ELF-1 (cell line): ENCODE data around the gene HECW1.
"Not testable (repeated sequence)": the region's sequence is repeated elsewhere in the genome, so short reads cannot be mapped to it uniquely, and the experiment has no call there.

Source experiments
- DNase-seq: peaks from one replicate; pipeline ENCODE4 v3.0.0-alpha.2; 2016; ENCODE audit warnings: low read depth, low spot score

The HECW1 gene

GRCh38 chr7:43112459-43112940 is at the start of gene HECW1:
TSS of gene HECW1 (plus strand) at chr7:43112647. CDS start at chr7:43243906, 131,259 bp downstream.
- peak; percentile 27 for DNase-seq

- DNase-seq = peak; percentile 70
Measured at GRCh38 chr7:43071604-43072003, 40.8 kb upstream of the HECW1 start.

GRCh38 chr7:43072530-43072929 is 39.9 kb upstream of the HECW1 start:
- no peak for DNase-seq

GRCh38 chr7:43073811-43074210 is 38.6 kb upstream of the HECW1 start:
- not testable (repeated sequence) for DNase-seq

GRCh38 chr7:43076189-43076605 is 36.2 kb upstream of the HECW1 start:
- DNase-seq = peak; percentile 60

DNA sequence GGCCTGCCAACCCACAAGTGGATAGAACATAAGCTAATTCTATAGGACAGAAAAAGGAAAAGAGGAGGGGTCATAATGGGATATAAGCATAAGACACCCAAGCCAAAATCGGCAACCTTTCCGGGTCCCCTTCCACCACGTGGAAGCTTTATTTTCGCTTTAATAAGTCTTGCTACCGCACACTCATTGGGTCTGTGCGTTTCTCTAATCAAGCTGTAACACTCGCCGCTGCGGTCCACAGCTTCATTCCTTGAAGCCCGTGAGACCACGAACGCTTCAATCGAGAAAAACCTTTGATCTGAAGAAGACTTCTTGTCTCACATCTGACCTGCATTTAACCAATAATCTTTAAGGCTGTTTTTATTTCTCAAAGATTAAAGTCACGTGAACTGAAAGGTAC is 35.8 kb upstream of the HECW1 start:
- peak; percentile 47 for DNase-seq

DNA sequence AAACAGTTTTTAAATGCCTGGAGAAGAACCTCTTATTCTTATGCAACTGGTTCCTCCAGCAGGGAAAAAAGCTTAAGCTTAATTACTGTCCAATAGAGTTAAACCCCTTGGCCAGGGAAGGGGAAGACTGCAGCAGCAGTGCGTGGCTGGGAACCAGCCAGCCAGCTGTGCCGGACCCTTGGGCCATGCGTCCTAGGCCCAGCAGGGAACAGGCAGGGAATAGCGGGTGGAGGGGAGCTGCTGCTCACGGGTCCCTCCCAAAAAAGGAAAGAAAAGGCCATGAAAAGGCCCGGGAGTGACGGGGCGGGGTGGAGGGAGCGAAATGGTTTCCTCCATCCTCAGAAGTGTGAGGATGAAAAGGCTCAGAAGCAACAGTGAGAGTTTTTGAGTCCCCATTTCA is 35.2 kb upstream of the HECW1 start:
- DNase-seq = peak; percentile 65

GRCh38 chr7:43077732-43078391 is 34.6 kb upstream of the HECW1 start:
- DNase-seq = peak; percentile 80

DNA sequence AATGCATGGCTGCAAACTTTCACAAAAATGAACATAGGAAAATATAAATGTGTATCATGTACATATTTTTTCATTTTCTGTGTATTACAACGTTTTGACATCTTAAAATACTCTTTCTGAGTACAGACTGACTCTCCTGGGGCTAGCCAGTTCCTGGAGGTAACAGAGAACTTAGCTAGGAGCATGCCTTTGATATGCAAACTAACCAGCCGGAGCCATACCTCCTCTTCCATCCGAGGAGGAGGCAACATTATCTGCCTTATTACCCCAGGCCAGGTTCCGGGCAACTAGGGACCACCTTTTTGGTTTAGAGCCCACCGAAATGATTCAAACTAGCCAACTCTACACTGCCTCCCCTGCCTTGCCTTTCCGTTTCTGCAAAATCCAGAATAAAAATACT is 33.7 kb upstream of the HECW1 start:
- DNase-seq = peak; percentile 18

DNA sequence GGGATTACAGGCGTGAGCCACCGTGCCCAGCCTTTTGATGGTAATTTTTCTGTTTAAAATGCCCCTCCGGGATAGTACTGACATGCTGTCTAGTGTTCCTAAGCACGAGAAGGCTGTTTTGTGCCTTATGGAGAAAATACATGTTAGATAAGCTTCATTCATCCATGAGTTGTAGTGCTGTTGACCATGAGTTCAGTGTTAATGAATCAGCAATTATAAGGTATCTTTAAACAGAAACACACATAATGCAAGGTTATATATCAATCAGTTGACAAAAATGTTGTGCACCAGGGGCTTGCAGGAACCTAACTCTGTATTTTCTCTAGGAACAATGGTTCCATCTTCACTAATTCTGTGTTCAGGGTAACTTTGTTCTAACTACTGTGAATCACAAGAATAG is 30.8 kb upstream of the HECW1 start:
- no peak for DNase-seq

DNA sequence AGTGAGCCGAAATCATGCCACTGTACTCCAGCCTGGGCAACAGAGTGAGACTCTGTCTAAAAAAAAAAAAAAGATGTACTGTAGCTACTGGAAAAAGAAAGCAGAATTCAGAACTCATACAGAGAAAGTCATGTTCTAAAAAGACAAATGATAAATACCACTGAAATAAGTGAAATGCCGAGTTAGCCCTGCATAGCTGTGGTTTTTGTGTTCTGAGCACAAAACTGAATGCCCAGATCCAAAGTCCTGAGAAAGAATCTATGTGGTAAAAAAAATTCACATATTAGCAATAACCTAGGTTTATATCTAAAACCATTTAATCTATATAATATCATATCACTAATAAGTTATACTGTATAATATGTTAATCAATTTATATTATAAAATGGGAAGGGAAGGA is 29.3 kb upstream of the HECW1 start:
- no peak for DNase-seq

- DNase-seq = no peak
Measured at GRCh38 chr7:43085017-43085416, 27.4 kb upstream of the HECW1 start.

GRCh38 chr7:43085992-43086391 is 26.5 kb upstream of the HECW1 start:
- no peak for DNase-seq

GRCh38 chr7:43092819-43093218 is 19.6 kb upstream of the HECW1 start:
- no peak for DNase-seq

GRCh38 chr7:43096875-43097274 is 15.6 kb upstream of the HECW1 start:
- DNase-seq = no peak

GRCh38 chr7:43099750-43100149 is 12.7 kb upstream of the HECW1 start:
- no peak for DNase-seq

- DNase-seq = no peak
Measured at GRCh38 chr7:43104874-43105520, 7.5 kb upstream of the HECW1 start.

- DNase-seq = no peak
Measured at GRCh38 chr7:43105521-43106120, 6.8 kb upstream of the HECW1 start.

DNA sequence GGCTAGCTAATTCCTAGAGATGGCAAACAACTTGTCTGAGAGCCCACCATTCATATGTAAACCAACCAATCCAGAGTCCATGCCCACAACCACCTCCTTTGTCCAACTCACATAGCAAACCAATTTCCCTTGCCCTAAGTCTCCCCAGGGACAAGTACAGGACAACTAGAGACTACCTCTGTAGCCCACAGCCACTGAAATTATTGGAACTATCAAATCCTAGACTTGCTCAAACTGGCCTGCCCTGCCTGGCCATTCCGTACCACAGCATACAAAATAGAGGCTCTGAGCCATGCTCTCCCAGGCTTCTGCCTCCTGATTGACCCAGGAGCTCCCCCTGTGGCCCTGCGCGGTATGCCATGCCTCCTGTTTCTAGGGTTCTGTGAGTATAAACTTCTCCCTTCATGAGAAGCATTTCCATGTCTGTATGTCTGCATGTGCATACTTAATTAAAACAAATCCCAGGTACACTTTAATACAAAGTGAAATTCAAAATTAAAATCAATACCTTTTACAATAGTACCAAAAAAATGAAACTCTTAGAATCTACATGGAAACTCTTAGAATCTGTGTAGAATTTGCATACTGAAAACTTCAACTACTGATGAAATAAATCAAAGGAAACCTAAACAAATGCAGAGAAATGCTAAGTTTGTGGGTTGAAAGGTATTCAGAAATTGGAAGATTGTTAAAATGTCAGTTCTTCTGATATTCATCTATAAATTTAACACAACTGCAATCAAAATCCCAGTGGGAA is 4.0 kb upstream of the HECW1 start:
- peak; percentile 87 for DNase-seq

DNA sequence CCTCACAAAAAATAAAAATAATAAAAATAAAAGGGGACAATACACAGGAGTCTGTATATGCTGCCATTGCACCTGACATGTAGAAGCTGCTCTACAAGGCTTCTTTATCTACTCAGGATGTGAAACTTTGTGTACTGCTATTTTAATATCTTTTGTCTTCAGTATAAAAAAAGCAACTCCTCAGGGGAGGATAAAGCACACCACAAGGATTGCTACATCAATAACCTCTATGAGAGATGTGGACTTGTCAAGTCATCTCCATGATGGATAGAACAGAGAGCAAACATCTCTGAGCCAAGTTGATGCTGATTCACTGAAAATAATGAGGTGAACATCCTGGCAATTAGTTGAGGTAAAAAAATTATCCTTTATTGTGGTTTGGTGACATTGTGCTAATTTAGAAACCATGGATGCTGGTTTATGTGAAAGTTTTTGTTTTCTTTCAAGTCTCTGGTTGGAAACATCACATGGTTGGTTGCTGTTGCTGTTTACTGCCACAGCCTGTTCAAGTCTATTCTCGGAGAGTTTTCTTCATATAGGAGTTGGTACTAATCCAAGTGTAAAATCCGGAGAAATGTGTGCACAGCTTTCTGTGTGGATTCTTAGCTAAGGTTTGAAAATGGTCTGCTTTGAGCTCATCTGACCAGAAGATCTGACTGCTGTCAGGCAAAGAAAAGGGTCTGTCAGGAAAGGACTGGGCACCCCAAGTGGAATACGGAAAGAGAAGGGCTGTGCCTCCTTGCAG is 1.5 kb upstream of the HECW1 start:
- DNase-seq = no peak
